Umbilical cord (tissue), 2 donors: ENCODE measurements around the gene PREX1. TPM values are rescaled to one million over a fixed set of nuclear protein-coding genes. Genes with fewer than 3 reads are reported as not detected.

Experiments
- DNase-seq: peaks from one replicate; pipeline ENCODE4 v3.0.0-alpha.2; 2015; ENCODE audit warnings: low spot score
- total RNA-seq: library from RNA; depleted of rRNA; stranded (reverse); fragments of >200 nt; gene quantifications from one replicate; pipeline ENCODE4 v1.2.3, GENCODE V29; 2014; ENCODE audit warnings: low replicate concordance; ENCODE audit not compliant: insufficient read depth

Gene PREX1
- total RNA-seq, 1 donor from 2014 or later = 6.5 TPM

DNA sequence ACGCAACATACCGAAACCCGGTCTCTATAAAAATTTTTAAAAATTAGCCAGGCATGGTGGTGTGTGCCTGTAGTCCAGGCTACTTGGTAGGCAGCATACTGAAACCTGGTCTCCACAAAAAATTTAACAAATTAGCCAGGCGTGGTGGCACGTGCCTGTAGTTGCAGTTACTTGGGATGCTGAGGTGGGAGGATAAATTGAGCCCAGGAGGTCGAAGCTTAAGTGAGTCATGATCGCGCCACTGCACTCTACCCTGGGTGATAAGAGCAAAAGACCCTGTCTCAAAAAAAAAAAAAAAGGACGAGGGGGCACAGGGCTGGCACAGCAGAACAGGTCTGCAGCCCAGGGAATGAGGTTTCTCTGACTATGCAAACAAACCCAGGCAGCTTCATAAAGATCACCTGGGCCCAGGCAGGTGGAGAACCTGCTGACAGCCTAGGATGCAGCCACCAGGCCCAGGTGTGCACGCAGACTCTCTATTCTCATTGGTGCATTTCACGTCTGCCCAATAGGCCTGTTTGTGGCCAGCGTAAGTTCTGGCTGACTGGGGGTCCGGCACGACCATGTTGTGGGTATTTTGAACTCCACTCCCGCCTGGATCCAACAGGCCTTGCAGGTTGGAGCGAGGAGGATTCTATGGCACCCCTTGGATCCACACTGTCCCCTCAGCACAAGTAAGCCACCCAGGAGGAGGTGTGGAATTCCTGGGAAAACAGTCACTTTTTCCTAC lies 204.5 kb downstream of the PREX1 start:
- no peak for DNase-seq

GRCh38 chr20:48622421-48622820 lies 205.4 kb downstream of the PREX1 start:
- peak; percentile 38 for DNase-seq

DNA sequence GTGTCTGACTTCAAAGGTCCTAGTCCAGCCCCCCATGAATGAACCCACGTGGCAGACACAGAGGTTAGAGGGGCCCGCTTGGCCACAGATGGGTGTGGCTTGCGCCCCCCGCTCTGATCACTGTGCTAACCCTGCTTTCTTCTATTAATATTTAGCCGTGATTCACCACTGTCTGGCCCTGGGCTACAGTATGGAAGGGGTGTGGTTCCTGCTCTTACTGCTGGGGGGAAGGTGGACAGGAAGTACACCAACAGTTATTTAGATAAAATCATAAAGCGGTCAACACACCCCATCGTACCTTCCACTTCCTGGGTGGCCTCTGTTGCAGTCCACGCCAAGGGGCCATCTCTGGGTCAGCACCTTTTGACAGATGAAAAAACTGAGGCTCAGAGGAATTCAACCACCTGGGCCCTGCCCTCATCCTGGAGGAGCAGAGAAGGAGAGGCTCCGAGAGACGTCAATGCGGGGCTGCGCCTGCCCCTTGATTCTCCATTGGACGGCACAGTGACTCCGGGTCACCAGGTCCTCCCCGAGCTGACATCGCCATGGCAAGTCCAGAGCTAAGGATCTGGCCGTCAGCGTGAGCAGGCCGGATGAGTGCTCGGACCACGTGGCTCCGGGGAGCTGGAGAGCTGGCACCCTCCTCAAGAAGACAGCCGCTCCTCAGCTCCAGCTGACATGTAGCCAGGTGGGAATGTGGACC lies 206.3 kb downstream of the PREX1 start:
- DNase-seq = peak; percentile 13

DNA sequence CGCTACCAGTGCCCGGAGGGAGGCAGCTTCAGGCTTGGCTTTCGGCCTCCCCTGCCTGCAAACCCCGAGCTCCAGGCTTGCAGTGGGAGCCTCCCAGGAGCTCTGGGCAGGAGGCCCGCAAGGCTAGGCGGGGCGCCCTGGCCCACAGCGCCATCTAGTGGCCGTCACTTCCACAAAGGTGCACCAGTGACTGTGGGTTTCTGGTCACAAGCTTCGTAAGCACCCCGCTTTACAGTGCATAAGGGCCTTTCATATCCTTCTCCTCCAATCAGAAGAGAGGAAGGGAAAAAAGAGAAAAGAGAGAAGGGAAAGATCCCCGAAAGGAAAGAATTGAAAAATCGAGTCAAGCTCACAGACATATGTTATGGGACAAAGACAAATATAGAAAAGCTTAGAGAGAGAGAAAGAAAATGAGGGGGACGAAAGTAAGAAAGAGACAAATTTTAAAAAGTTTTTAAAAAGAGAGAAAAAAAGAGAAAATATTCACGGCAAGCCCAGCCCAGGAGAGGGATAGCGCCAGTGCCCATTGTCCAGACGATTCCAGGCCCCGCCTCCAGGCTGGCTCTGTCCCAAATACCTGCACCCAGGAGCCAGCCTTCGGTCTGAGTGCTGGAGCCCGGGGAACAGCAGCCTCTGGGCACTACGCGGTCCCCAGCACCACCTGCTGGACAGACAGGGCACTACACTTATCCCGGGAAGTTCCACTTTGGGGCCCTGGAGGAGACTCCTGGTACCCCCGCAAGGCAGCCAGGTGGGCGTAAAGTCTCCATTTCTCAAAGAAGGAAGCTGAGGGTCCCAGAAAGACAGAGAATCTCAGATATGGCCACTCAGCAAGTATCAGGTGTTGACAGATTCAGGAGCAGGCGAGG lies 207.1 kb downstream of the PREX1 start:
- peak; percentile 91 for DNase-seq

DNA sequence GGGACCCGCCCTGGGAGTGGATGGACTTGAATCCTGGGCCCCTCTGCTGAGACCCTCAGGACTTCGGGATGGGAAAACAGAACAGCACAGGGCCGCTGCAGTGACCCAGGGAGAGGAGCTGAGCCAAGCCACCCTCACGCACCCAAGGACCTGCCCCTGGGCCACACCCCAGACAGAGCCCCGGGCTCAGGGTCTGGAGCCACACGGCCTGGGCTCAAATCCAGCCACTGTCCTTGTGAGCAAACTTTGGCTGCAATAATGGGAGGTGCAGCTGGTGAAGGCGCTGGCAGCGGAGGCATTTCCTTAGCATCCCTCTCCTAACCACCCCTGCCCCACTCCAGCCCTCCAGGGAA lies 207.7 kb downstream of the PREX1 start:
- DNase-seq = no peak

GRCh38 chr20:48619126-48620101 lies 208.4 kb downstream of the PREX1 start:
- DNase-seq = peak; percentile 67

DNA sequence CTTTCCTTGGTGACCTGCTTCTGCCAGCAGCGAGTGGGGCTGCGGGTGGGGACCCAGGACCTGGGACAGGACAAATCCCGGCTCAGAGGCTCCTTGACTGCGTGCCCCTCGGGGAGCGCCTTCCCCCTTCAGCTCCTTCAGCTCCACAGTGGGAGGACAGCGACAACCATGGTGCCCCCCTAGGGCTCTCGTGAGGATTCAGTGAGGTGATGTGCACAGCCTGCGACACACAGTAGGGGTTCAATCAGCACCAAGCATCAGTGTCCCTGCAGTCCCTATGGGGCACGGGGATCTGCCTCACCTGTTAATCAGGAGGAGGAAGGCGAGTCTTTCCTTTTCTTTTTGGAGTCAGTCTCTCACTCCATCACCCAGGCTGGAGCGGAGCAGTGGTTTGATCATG lies 209.2 kb downstream of the PREX1 start:
- DNase-seq = no peak

DNA sequence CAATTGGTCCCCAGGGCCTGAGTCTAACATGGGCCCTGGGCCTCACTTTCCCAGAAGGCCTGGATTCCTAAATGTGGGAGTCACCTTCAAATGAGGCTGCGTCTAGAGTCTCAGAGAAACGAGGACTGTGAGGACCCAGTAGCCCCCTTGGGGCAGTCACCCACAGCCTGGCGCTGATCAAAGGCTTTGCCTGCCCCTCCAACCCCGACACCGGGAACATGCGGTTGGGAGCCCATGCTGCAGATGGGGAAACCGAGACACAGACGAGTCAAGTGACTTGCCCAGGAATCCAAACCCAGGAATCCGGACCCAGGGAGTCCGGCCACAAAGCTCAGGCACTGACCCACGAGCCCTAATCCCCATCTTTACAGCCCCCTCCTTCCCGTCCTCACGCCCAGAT lies 209.7 kb downstream of the PREX1 start:
- DNase-seq = no peak

GRCh38 chr20:48617481-48617880 lies 210.3 kb downstream of the PREX1 start:
- DNase-seq = no peak

- no peak for DNase-seq
Measured at GRCh38 chr20:48616481-48616880, 211.3 kb downstream of the PREX1 start.

DNA sequence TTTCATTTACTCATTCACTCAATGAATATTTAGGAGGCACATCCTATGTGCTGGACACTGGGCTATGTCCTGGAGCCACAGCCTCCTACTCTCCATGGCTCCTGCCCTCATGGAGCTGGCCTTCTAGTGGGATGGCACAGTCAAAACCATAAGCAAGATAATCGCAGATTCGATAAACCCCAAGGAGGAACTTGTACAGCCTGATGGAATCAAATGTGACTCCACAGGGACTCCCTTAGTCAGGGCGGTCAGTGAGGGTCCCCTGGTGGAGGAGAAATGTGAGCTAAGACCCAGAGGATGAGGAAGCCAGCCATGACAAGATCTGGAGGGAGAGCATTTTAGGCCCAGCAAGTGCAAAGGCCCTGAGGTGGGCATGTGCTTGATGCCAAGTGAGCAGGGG lies 211.9 kb downstream of the PREX1 start:
- DNase-seq = no peak

GRCh38 chr20:48614593-48615274 lies 213.1 kb downstream of the PREX1 start:
- DNase-seq = no peak

- DNase-seq = no peak
Measured at GRCh38 chr20:48613926-48614325, 213.9 kb downstream of the PREX1 start.

DNA sequence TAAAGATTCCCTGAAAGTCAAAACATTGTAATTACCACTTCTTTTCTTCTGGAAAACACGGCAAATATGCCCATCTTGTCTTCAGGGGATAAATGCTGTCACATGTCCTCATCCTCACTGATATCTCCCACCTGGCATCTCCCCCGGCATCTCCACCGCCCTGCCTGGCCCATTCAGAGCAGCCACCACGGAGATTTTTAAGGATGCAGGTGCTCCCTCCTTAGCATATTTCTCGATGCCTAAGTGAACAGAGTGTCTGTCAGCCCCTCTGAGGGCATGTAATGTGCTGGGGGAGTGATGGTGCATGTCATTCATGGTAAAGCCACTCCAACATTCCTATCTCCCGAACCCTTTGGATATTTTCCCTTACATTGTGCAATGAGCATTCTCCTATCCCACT lies 215.5 kb downstream of the PREX1 start:
- no peak for DNase-seq

DNA sequence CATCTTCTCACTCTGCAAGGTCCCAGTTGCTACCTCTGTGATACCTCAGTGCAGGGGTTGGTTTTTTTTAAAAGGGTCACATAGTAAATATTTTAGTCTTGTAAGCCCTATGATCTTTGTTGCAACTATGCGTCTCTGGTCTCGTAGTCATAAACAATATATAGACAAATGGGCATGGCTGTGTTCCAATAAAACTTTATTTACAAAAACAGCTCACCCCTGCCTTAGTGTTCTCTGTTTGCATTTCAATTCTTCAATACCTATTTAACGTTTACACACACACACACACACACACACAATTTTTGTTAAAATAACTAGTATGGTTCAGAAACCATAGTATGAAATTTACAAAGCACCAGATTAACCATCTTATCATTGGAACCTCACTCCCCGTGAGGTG lies 216.8 kb downstream of the PREX1 start:
- DNase-seq = no peak

GRCh38 chr20:48609491-48609978 lies 218.3 kb downstream of the PREX1 start:
- DNase-seq = no peak

- no peak for DNase-seq
Measured at GRCh38 chr20:48608756-48609155, 219.0 kb downstream of the PREX1 start.

GRCh38 chr20:48607544-48607865 lies 220.3 kb downstream of the PREX1 start:
- no peak for DNase-seq

- DNase-seq = no peak
Measured at GRCh38 chr20:48606841-48607543, 220.8 kb downstream of the PREX1 start.
